Activated CD4-positive, alpha-beta T cell treated with anti-CD3 and anti-CD28 coated beads, Interleukin-2, amount 50 U/mL, for 24 hours (primary cell): ENCODE results near the gene OSBPL8.
"Not testable (repeated sequence)": the region's sequence is repeated elsewhere in the genome, so short reads cannot be mapped to it uniquely, and the experiment has no call there.

Source experiments
- DNase-seq, 2 donors: peaks; one replicate each; pipeline ENCODE4 v3.0.0-alpha.2; 2020; ENCODE audit warnings: low read depth in 1 of 2, low spot score in 1 of 2

Gene OSBPL8

DNA sequence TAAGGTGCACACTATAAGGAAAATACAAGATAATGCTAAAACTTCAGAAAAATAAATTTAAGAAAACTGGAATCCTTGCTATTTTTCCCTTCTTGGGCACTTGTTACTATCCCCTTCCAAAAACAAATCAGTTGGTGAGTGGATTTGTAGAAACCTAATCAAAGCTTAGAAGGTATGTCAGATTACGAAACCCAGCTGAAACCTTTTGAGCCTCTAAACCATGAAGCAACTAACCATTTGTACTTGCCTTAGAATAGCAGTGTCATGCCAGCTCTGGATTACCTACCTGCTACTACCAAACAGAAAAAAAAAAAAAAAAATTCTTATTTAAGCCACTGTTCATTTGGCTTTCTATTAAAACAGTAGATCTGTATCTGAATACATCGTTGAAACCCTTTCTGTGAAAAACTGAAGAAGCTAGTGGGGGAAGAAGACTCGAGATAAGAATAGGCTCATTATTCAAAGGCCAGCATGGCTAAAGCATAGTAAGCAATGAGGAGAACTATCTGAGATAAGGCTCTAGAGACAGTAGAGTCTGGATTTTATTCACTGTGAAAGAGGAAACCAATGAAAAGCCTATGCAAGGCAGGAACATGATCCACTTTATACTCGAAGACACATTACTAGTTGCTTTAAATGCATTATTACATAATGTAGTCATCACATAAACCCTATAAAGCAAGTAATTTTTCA lies 30.2 kb downstream of the OSBPL8 start:
- no peak for DNase-seq

DNA sequence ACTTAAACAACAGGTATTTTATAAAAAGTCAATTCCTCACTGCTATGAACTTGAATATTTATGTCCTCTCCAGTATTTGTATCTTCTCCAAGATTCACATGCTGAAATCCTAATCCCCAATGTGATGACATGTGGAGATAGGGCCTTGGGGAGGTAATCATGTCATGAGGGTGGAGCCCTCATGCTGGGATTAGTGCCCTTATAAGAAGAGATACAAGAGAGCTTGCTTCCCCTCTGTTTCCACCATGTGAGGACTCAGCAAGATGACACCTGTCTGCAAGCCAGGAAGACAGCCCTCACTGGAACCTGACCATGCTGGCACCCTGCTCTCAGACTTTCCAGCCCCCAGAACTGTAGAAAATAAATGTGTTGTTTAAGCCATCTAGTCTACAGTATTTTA lies 36.2 kb downstream of the OSBPL8 start:
- DNase-seq: no peak

DNA sequence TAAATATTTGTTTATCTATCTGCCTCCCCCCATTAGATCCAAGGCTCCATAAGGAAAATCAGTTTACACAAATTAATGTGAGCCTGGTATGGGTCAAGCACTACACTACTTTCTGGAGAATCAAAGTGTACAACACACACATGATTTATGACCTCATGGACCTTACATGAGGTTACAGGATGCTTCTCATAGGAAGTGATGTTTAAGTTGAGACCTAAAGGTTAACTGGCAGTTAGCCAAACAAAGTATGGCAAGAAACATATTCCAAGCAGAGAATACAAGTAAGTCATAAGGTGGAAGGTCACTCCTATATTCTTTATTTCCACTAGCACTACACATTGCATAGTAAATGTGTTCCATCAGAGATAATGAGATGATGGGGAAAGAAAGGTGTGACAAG lies 39.2 kb downstream of the OSBPL8 start:
- DNase-seq: no peak

DNA sequence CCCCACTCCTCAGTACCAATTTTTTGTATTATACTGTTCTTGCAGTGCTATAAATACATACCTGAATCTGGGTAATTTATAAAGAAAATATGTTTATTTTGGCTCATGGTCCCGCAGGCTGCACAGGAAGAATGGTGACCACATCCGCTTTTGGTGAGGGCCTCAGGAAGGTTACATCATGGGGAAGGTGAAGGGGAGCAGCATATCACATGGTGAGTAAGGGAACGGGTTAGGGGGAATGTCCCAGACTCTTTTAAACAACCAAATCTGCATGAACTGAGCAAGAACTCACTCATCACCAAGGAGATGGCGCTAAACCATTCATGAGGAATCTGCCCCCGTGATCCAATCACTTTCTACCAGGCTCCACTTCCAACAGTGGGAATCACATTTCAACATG lies 40.0 kb downstream of the OSBPL8 start:
- DNase-seq: no peak

DNA sequence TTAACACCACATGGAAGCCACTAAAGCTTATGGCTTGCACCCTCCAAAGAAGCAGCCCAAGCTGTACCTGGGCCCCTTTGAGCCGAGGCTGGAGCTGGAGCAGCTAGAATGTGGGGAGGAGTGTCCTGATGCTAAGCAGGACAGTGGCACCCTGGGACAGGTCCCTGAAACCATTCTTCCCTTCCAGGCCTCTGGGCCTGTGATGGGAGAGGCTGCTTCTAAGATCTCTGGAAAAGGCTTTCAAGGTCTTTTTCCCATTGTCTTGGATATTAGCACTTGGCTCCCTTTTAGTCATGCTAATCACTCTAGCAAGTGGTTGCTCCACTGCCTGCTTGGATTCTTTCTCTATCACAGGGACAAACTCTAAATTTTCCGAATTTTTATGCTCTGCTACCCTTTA lies 40.9 kb downstream of the OSBPL8 start:
- no peak for DNase-seq

DNA sequence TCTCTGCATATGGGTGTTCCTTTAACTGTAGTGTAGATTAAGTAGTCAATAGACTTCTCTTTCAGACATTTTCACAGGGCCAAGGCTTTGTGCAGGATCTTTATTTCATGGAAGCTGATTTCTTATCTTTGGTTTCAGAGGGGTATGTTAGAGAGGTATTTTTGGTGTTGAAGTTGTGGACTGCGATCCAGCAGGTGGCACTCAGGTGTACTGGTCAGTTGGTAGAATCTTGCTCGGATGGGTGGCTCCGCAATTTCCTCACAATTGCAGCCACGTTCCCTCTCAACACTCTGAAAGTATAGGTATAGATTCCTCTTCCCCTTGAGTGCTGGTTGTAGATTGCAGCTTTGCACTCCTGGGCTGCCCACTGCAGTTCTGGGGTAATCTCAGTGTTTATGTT lies 44.3 kb downstream of the OSBPL8 start:
- no peak for DNase-seq

DNA sequence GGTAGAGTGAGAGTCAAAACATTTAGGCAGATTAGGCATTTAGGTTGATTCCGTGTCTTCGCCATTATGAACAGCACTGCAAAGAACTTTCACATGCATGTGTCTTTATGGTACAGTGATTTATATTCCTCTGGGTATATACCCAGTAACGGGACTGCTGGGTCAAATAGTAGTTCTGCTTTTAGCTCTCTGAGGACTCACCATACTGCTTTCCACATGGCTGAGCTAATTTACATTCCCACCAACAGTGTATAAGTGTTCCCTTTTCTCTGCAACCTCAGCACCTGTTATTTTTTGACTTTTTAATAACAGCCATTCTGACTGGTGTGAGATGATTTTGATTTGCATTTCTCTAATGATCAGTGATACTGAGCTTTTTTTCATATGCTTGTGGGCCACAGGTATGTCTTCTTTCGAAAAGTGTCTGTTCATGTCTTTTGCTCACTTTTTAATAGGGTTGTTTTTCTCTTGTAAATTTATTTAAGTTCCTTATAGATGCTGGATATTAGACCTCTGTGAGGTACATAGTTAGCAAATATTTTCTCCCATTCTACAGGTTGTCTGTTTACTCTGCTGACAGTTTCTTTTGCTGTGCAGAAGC lies 48.4 kb downstream of the OSBPL8 start:
- DNase-seq: not testable (repeated sequence)

DNA sequence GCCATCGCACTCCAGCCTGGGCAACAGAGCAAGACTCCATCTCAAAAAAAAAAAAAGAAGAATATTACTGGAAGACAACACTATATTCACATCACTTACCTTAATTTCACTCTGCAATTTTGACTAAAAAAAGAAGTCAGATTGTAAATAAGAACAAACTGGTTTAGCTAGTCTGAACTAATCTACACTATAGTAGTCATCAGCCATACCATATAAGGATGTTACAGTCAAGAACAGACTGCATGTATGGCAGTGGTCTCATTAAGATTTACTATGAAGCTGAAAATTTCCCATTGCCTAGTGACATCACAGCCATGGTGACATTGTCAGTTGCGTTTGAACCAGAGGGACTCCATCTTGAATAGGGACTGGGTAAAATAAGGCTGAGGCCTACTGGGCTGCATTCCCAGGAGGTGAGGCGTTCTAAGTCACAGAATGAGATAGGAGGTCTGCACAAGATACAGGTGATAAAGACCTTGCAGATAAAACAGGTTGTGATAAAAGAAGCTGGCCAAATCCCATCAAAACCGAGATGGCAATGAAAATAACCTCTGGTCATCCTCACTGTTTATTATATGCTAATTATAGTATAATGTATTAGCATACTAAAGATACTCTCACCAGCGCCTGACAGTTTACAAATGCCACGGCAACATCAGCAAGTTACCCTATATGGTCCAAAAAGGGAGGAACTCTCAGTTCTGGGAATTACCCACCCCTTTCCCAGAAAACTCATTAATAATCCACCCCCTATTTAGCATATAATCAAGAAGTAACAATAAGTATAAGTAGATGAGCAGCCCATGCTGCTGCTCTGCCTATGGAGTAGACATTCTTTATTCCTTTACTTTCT lies 51.2 kb downstream of the OSBPL8 start:
- no peak for DNase-seq

DNA sequence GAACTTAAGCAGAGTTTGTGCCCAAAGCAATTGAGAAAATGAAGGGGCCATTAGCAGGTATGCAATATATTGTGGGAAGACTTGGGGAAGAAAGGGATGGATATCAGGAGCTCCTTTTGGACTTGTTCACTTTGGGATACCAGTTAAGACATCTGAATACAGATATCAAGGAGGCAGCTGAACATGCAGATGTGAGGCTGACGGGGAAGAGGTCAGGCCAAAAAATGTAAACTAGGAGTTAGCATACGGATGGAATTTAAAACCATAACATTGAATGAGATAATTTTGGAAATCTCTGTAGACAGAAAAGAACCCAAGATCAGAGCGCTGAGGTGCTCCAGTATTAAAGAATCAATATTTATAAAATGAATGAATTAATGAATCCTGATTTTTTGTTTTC lies 53.4 kb downstream of the OSBPL8 start:
- no peak for DNase-seq

DNA sequence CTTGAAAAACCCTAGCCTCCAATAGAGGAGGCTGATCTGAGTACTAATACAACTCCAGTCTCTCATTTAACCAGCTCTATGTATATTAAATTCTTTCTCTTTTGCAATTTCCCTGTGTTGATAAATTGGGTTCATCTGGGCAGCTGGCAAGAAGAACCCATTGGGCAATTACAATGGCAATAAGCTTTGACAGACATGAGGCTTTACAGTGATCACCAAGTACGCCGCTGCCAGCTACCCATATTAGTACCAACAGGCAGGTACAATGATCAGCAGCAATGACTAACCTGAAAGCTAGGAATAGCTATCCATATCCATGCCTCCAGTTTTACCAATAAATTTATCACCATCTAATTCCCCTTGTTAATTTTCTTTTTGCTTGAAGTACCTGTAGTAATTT lies 54.5 kb downstream of the OSBPL8 start:
- DNase-seq: no peak

DNA sequence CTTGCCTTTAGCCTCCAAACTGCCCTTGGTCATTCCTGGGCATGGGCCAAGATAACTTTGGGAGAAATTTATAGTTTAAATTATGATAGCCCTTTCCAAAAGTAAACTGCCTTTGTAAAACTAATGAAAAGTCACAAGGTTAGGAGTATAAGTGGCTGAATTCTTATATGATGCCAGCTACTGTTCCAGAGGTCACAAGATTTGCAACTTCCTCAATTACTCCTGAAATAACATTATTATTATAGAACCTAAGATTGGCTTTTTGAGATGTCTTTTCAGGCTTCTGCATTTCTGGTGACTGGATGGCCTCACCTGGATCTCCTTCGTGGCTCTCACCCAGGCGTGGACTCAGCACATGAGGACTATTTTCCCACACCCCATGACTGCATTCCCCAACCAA lies 55.0 kb downstream of the OSBPL8 start:
- no peak for DNase-seq

DNA sequence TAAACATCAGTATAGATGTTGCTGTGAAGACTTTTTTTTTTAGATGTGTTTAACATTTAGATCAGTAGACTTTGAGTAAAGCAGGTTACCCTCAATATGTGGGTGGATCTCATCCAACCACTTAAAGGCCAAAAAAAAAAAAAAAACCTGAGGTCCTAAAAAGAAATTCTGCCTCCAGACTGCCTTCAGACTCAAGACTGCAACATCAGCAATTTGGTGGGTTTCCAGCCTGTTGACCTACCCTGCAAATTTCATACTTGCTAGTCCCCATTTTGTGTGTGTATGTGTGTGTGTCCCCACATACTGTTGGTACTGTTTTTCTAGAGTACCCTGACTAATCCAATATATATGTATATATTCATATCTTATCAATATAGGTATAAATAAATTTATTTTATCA lies 55.6 kb downstream of the OSBPL8 start:
- no peak for DNase-seq

DNA sequence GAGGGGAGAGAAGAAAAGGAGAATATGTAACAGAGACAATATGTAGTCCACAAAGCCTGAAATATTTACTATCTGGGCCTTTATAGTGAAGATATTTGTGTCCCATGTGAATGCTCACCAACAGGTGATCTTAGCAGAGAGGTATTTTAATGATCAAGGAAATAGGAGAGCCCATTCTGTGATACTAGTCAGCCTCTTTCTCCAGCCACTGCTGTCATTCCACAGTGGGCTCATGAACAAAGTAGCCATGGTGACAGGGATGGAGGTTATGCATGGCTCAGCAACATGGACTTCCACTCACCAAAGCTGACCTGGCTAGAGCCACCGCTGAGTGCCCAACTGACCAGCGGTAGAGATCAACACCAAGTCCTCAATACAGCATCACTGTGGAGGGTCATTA lies 58.2 kb downstream of the OSBPL8 start:
- no peak for DNase-seq

DNA sequence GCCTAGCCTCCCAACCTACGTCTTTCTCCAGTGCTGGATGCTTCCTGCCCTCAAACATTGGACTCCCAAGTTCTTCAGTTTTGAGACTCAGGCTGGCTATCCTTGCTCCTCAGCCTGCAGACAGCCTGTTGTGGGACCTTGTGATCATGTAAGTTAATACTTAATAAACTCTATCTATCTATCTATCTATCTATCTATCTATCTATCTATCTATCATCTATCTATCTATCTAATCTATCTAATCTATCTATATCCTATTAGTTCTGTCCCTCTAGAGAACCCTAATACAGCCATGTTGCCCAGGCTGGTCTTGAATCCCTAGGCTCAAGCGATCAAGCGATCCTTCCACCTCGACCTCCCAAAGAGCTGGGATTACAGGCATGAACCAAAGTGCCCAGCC lies 60.4 kb downstream of the OSBPL8 start:
- DNase-seq: not testable (repeated sequence)

DNA sequence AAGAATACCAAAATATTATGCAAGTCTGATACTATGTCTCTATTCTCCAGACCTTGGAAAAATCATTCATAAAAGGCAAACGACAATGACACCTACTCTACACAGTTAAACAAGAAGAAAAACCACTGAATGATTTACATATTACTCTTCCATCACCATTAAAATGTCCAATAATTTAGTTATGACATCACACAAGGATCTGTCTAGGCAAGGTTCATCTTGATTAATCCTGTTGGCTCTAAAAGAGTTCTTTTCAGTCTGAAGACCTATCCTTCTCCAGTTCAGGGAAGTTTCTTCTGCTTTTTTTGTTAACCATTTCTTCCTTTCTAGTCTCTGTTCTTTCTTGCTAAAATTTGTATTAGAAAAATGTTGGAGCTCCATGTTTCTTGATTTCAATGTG lies 64.0 kb downstream of the OSBPL8 start:
- DNase-seq: no peak

DNA sequence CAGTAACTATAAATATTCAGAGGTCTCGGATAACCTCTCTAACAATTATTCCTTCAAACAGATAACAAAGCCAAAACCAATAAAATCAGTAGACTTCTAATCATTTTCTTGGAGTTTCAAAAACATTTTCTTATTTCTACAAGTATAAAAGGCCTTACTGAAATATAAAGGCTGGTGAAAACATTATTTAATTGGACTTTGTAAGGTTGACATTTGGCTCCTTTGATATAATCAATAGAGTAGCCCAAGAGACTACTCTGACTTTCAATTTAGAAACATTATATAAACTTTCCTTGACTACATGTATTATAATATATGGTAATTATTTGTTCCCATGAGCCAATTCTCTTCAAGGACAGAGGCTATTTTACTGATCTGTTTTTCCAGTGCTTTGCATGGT lies 68.3 kb downstream of the OSBPL8 start:
- no peak for DNase-seq

DNA sequence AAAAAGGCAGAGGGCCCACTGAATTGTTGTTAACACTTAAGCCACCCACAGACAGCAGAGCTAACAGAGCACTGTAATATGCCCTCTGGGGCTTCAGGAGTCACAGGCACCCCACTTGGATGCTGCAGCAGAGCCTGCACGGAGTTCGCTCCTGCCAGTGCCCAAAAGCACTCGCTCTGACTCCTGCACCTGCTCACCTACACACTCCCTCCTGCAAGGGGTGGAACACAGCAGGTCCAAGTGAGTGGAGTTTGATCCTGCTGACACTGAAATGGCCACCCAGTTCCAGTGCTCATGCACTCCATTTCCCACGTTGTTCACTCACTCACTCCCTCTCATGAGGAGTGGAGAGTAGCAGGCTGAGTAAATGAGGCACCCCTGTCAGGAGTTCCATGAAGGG lies 68.8 kb downstream of the OSBPL8 start:
- DNase-seq: no peak

DNA sequence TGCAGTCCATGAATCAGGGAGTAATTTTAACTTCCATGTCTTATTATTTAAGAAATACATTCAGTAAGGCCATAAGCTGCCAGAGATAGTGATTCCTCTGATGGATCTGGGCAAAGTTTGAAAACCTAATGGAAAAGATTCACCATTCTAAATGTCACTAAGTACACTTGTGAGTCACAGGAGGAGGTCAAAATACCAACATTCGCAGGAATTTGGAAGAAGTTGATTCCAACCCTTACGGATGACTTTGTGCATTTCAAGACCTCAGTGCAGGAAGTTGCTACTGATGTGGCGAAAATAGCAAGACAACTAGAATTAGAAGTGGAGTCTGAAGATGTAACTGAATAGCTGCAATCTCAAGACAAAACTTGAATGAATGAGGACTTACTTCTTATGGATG lies 69.8 kb downstream of the OSBPL8 start:
- no peak for DNase-seq

DNA sequence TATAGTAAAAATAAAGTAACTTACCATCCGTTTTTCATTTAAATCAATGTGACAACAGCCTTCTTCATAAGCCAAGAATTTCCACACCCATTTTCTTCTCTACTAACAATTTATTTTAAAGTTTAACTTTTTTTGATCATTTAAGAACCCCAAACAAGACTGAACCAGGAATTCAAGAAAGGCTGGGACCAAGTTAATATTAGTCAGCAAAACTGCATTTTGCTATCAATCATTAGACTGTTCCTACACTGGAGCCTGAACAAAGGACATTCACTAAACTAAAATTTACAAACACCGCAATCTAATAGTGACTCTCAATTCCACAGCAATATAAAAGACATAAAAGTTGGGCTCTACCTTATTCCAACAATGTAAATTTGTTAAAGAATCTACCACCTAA lies 73.6 kb downstream of the OSBPL8 start:
- DNase-seq: no peak

DNA sequence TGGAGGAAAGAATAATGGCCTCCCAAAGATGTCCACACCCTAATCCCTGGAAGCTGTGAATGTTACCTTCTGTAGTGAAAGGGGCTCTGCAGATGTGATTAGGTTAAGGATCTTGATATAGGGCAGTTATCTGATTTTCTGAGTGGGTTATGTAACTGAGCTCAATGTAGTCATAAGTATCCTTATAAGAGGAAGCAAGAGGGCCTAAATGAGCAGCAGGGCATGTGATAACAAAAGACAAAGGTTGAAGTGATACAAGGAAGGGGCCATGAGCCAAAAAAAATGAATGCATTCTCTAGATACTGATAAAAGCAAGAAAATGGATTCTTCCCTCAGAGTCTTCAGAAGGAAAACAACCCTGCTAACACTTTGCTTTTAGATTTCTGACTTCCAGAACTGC lies 78.8 kb downstream of the OSBPL8 start:
- DNase-seq: no peak

DNA sequence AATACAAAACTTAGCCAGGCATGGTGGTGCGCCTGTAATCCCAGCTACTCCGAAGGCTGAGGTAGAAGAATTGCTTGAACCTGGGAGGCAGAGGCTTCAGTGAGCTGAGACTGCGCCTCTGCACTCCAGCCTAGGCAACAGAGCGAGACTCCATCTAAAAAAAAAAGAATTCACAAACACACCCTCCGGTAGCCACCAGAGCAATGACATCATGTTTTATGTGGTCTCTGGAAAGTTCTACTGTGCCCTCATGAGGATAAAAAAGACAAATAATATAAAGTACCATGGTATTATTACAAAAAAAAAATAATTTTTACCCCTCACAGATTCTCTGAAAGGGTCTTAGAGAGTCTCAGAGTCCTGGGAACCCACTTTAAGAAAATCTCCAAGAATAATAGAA lies 81.5 kb downstream of the OSBPL8 start:
- DNase-seq: no peak

DNA sequence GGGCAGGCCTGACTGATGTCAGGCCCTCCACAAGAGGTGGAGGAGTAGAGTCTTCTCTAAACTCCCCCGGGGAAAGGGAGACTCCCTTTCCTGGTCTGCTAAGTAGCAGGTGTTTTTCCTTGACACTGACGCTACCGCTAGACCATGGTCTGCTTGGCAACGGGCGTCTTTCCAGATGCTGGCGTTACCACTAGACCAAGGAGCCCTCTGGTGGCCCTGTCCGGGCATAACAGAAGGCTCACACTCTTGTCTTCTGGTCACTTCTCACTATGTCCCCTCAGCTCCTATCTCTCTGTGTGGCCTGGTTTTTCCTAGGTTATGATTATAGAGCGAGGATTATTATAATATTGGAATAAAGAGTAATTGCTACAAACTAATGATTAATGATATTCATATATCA lies 86.7 kb downstream of the OSBPL8 start:
- not testable (repeated sequence) for DNase-seq
